Activated CD4-positive, alpha-beta T cell treated with anti-CD3 and anti-CD28 coated beads for 36 hours (primary cell): Measurements from ENCODE around the gene QPCTL. TPM values are rescaled to one million over a fixed set of nuclear protein-coding genes. Genes with fewer than 3 reads are reported as not detected.

Source experiments
- ATAC-seq: fragments of 200-7000 bp; cut with Tn5 transposase; one replicate; pipeline ENCODE4 v1.10.0; 2021; ENCODE audit warnings: mild to moderate bottlenecking, moderate library complexity
- CTCF ChIA-PET: fragments of 350-600 bp; sonication (Branson Sonifier 250); formaldehyde crosslinking; loops from one replicate; lab custom pipeline; 2021; ENCODE audit warnings: antibody characterized with exemption; lab: Charles Lee
- POLR2A ChIA-PET: fragments of 350-600 bp; sonication (Branson Sonifier 250); formaldehyde crosslinking; loops from one replicate; lab custom pipeline; 2021; ENCODE audit warnings: antibody characterized with exemption, inconsistent platforms; lab: Charles Lee
- DNase-seq: peaks from one replicate; pipeline ENCODE4 v3.0.0-alpha.2; 2020
- H3K27ac Mint-ChIP-seq: one replicate; pipeline ENCODE4 v1.8.0; 2021; ENCODE audit warnings: mixed read lengths
- H3K27me3 Mint-ChIP-seq: one replicate; pipeline ENCODE4 v1.8.0; 2021; ENCODE audit warnings: mixed read lengths
- H3K36me3 Mint-ChIP-seq: one replicate; pipeline ENCODE4 v1.8.0; 2021; ENCODE audit warnings: low read depth, mixed read lengths
- H3K4me1 Mint-ChIP-seq: one replicate; pipeline ENCODE4 v1.8.0; 2021; ENCODE audit warnings: mixed read lengths
- H3K4me3 Mint-ChIP-seq: one replicate; pipeline ENCODE4 v1.8.0; 2021; ENCODE audit warnings: mild to moderate bottlenecking, moderate library complexity, mixed read lengths
- H3K9me3 Mint-ChIP-seq: one replicate; pipeline ENCODE4 v1.8.0; 2021; ENCODE audit warnings: low read depth, mixed read lengths
- intact Hi-C, 2 experiments: fragments of 100-400 bp; cut with DNase I in 1 of 2; cut with micrococcal nuclease in 1 of 2; formaldehyde crosslinking; loops; one replicate each; pipeline versions ENCODE4 v1.14.2 to v1.15.1; 2022 to 2024; cut with DNase I, micrococcal nuclease
- total RNA-seq, 2 experiments: library from RNA; stranded (reverse); gene quantifications; one replicate each; pipeline ENCODE4 v1.2.3, GENCODE V29; 2021

The QPCTL gene
- total RNA-seq = 10 to 100 TPM; 17.3 to 18.7 TPM

DNA sequence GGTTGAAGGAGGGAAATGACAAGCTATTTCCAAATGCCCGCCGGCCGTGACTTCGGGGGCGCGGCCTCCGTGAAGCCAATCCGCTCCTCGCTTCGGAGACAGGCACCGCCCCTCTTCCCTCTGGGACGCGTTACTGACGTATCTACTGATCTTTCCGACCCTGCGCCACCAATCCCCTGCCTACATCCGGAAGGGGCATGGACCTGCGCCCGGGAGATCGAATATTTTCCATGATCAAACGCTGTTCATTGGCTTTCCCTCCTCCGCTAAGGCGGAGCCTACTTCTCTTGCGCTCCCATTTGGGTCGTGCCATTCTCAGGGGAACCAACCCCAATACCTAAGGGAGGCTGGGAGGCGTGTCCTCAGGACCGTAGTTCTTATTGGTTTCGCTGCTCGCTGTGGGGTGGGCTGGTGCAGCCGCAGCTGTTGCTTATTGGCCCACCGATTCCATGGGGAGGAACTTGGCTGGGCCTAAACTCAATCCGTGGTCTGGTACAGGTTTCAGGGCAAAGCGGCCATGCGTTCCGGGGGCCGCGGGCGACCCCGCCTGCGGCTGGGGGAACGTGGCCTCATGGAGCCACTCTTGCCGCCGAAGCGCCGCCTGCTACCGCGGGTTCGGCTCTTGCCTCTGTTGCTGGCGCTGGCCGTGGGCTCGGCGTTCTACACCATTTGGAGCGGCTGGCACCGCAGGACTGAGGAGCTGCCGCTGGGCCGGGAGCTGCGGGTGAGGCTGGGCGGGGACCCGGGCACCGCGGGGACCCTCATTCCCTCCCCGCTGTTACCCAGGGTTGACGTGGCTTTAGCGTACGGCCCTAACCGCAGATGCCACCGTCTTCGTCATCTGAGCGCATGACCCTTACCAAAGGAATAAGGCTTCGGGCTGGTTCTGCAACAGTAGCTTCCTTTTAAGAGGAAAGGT lies at the start of gene QPCTL:
Gene QPCTL, plus strand, starts transcription at position 480 of the 919 bp plus-strand sequence. Its CDS starts 38 bp downstream, at position 518.
- Mint-ChIP-seq H3K27me3 (no peaks in the 10 kb centered on the region), H3K4me3 (peak within 1 kb of the TSS; percentile 89), H3K9me3 (no peaks in the 10 kb centered on the region), H3K27ac (peak within 1 kb of the TSS; percentile 97), H3K36me3 (peaks cover 54% of the 10 kb centered on the region), H3K4me1 (peaks cover 21% of the 10 kb centered on the region)
- DNase-seq (peak; percentile 99), ATAC-seq (peak; percentile 92)
- POLR2A ChIA-PET = interaction anchor here (0.5 to 2.0 kb wide), 17 partner anchors 8 to 715 kb away, joined by 3 to 25 read pairs (median 3); partner anchors contain the start of genes EML2, FOSB and SIX5
- CTCF ChIA-PET = interaction anchor here (0.6 to 4.3 kb wide), 36 partner anchors 9 to 1821 kb away, joined by 3 to 75 read pairs (median 4); partner anchors contain the start of genes FBXO46, NKPD1, OPA3 and SIX5
- intact Hi-C loops = loop anchor here (1.0 to 5.0 kb wide), 27 partner anchors 15 to 1355 kb away; partner anchors contain the start of genes FBXO46 (in 2 of the 2), OPA3 (in 2 of the 2), CCDC61 (in 1 of the 2) and CLPTM1 (in 1 of the 2)

DNA sequence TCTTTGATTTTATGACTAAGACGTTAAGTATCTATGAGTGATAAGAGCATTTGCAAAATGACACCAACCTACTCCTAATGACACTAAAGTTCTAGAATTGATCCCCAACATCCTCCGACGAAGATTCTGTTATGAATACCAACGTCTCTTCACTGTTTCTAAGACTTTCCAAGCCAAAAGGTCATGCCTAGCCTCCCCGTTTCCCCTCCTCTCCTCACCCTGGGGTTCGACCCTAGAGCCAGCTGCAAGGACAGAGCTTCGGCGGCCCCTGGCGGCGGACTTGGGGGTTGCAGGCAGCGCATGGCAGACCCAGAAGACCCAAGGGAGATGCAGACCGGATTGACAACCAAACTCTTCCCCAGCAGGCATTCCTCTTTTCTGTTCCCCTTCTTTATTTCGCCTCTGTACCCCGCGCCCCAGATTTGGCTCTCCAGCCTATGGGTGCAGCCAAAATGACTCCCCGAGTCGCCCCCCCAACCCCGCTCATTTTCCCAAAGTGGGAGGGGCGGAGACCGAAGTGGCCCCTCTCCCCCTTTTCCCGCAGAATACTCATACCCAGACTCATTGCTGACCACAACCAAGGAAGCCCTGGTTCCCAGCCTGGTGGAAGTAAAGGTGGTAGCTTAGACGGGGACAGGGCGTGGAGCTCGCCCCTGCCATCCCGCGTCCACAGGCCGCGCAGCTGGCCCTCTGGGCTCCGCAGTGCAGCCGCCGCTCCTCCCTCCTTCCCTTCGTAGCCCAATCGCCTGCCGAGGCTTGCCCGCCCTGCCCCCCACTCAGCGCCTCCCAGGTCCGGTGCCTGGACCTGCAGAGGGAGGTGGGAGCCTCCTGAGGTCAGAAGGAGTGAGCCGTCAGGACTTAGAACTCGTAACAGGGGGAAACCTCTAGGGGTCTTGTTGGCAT lies 49.2 kb upstream of the QPCTL start:
- peak; percentile 54 for ATAC-seq
- peaks cover 23% of the 10 kb centered on the region for H3K36me3 Mint-ChIP-seq
- ChIA-PET POLR2A (interaction anchor here (0.8 to 2.9 kb wide), 6 partner anchors 12 to 1070 kb away, joined by 3 to 17 read pairs (median 10); partner anchors contain the start of gene QPCTL), CTCF (interaction anchor here (0.6 to 3.1 kb wide), 16 partner anchors 10 to 230 kb away, joined by 3 to 24 read pairs (median 4); partner anchors contain the start of genes OPA3, QPCTL and SNRPD2)
- H3K4me3 Mint-ChIP-seq = peak overlapping the region; percentile 94
- H3K27ac Mint-ChIP-seq = peak overlapping the region; percentile 93
- peaks cover 57% of the 10 kb centered on the region for H3K4me1 Mint-ChIP-seq
- intact Hi-C loops = loop anchor here (1.0 to 10.0 kb wide), 18 partner anchors 24 to 1469 kb away; partner anchors contain the start of genes POLR1G (in 2 of the 2), BLOC1S3 (in 1 of the 2), PPP1R13L (in 1 of the 2) and QPCTL (in 1 of the 2)
- H3K27me3 Mint-ChIP-seq = no peaks in the 10 kb centered on the region
- peak; percentile 97 for DNase-seq
- H3K9me3 Mint-ChIP-seq = no peaks in the 10 kb centered on the region

DNA sequence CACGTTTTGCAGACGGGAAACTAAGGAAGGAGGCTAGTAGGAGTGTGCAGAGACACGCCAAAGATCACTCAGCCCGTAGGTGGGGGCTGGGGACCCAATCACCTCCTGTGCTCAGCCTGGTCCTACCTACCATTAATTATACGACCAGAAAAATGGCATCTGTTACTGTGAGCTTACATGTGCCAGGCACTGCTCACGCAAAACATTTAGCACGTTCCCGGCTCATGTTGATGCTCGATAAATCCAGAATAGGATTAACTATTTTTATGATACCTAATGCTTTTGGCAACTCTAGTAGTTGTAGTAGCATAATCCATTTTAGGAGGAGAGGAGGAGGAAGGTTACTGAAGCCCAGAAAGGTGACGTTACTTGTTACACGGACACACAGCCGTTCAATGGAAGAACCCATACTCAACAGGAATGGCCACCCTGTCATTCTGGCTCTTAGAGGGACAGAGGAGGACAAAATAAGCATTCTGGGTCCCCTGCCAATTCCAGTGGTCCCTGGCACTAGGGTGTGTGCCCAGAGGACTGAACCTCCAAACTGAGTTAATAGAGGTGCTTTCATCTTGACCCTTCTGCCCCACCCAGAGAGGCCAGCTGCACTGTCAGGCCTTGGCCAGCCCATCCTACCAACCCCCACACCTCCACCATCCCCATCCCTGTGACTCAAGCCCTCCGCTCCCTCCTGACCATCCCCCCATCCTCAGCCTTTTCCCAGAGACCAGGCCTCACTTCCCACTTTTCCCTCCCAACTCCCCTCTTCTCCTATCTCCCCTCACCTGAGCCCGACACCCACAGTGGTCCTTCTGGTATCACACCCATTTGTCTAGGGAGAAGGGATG lies 48.3 kb upstream of the QPCTL start:
- peaks cover 51% of the 10 kb centered on the region for H3K4me1 Mint-ChIP-seq
- H3K27ac Mint-ChIP-seq = peak overlapping the region; percentile 93
- intact Hi-C loops = loop anchor here (1.0 to 10.0 kb wide), 18 partner anchors 23 to 1468 kb away; partner anchors contain the start of genes POLR1G (in 2 of the 2), BLOC1S3 (in 1 of the 2), PPP1R13L (in 1 of the 2) and QPCTL (in 1 of the 2)
- CTCF ChIA-PET = interaction anchor here (0.9 to 2.8 kb wide), 6 partner anchors 13 to 115 kb away, joined by 3 to 9 read pairs (median 3); no protein-coding TSS in a partner anchor
- no peak for ATAC-seq
- H3K27me3 Mint-ChIP-seq = no peaks in the 10 kb centered on the region
- H3K9me3 Mint-ChIP-seq = no peaks in the 10 kb centered on the region
- peak overlapping the region; percentile 94 for H3K4me3 Mint-ChIP-seq
- no peak for DNase-seq
- H3K36me3 Mint-ChIP-seq = peaks cover 15% of the 10 kb centered on the region
- POLR2A ChIA-PET = interaction anchor here (1.0 to 1.4 kb wide), 2 partner anchors 30 to 205 kb away, joined by 3 to 10 read pairs; no protein-coding TSS in a partner anchor

DNA sequence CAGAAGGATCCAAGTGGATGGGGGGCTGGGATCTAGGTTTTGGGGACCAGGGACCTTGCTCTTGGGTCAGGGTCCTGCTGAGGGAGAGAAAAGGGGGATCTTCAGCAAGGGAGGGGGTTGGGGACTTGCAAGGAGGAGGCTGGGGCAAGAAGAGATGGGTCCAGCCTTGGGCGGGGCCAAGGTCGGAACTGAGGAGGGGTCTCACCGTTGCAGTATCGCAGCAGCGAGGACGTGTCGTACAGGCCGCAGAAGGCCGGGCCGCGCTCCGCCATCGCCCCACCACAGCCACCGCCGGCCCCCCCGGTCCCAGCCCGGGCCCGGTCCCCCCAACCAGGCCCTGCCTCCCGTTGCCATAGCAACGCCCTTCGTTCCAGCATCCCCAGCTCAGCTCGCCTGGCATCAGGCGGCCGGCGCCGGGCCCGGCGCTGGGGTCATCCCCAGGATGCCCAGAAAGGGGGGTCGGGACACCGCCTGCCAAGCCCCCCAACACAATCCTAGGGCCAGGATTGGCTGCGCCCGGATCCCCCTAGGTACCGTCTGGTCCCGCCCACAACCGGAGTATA lies 47.3 kb upstream of the QPCTL start:
- DNase-seq (no peak), ATAC-seq (no peak)
- POLR2A ChIA-PET = interaction anchor here (0.7 to 0.9 kb wide), 2 partner anchors 72 to 283 kb away, joined by 3 to 4 read pairs; no protein-coding TSS in a partner anchor
- CTCF ChIA-PET = interaction anchor here (0.9 to 1.2 kb wide), 8 partner anchors 28 to 206 kb away, joined by 3 to 9 read pairs (median 5); partner anchors contain the start of genes OPA3 and QPCTL
- Mint-ChIP-seq H3K9me3 (no peaks in the 10 kb centered on the region), H3K27me3 (no peaks in the 10 kb centered on the region), H3K4me3 (peak overlapping the region; percentile 73), H3K4me1 (peaks cover 44% of the 10 kb centered on the region), H3K27ac (no peak overlapping the region), H3K36me3 (peaks cover 12% of the 10 kb centered on the region)
- intact Hi-C loops = loop anchor here in 1 of 2 experiments (10.0 kb wide), 1 partner anchor 240 kb away; the partner anchor contains the start of genes POLR1G and PPP1R13L

DNA sequence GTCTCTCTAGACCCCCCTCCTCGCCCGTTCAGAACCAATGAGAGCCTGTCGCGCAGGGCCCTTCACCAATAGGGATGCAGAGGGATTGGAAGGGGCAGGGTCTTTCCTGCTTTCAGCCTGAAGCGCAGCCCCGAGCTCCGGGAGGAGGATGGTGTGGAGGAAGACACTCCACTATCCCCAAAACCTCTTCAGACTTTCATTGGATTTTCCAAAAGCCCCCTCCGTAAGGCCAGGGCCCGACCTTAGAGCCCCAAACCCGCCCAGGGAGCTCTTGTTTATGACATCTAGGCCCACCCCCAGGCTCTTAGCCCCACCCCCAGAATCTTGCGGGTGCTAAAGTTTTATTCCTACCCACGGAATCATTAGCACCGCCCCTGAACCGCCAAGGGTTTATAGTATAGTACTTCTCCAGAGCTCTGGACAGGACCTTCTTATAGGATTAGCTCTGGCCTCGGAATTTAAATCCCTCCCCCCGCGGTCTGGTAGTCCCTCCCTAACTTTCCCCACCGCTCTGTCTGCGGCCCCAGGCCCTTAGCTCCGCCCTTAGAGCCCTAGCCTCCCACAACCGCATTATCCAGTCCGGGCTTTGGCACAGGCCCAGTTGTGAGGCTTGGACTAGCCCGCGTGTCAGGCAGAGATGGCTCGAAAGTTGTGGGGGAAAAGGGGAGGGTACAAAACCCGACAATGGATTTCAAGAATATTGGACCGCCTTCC lies 46.7 kb upstream of the QPCTL start:
- POLR2A ChIA-PET = interaction anchor here (0.6 to 0.9 kb wide), 3 partner anchors 60 to 138 kb away, joined by 3 to 14 read pairs (median 4); partner anchors contain the start of gene VASP
- DNase-seq = peak; percentile 90
- Mint-ChIP-seq H3K4me3 (peak overlapping the region; percentile 73), H3K4me1 (peaks cover 39% of the 10 kb centered on the region), H3K27me3 (no peaks in the 10 kb centered on the region), H3K36me3 (peaks cover 8% of the 10 kb centered on the region), H3K27ac (peak overlapping the region; percentile 76), H3K9me3 (no peaks in the 10 kb centered on the region)
- intact Hi-C loops = loop anchor here in 1 of 2 experiments (10.0 kb wide), 1 partner anchor 241 kb away; the partner anchor contains the start of genes POLR1G and PPP1R13L
- CTCF ChIA-PET = interaction anchor here (0.5 to 1.2 kb wide), 11 partner anchors 29 to 467 kb away, joined by 3 to 9 read pairs (median 4); partner anchors contain the start of genes BLOC1S3, OPA3 and QPCTL
- ATAC-seq = peak; percentile 49

DNA sequence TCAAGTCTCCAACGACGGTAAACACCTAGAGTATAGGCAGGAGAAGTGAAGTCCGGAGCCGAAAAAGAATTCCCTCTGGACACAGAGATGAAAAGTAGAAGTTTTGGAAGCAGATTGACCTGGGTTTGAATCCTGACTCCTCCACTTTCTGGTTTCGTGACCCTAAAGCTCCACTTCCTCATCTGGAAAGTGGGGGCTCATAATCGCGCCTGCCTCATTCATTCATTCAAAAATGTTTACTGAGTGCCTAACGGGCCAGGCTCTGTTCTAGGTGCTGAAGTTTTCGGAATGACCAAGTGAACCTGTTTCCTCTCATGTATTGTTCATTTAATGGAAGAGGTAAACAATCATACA lies 46.1 kb upstream of the QPCTL start:
- DNase-seq = no peak
- H3K27me3 Mint-ChIP-seq = no peaks in the 10 kb centered on the region
- peaks cover 33% of the 10 kb centered on the region for H3K4me1 Mint-ChIP-seq
- H3K27ac Mint-ChIP-seq = peak overlapping the region; percentile 76
- H3K9me3 Mint-ChIP-seq = no peaks in the 10 kb centered on the region
- peak overlapping the region; percentile 73 for H3K4me3 Mint-ChIP-seq
- ChIA-PET POLR2A (interaction anchor here (0.6 to 0.9 kb wide), 2 partner anchors 59 to 139 kb away, joined by 3 to 14 read pairs; partner anchors contain the start of gene VASP), CTCF (interaction anchor here (0.5 to 1.2 kb wide), 10 partner anchors 35 to 468 kb away, joined by 3 to 9 read pairs (median 4); partner anchors contain the start of genes BLOC1S3, OPA3 and QPCTL)
- ATAC-seq = no peak
- intact Hi-C loops = loop anchor here in 1 of 2 experiments (10.0 kb wide), 1 partner anchor 242 kb away; the partner anchor contains the start of genes POLR1G and PPP1R13L
- peaks cover 3% of the 10 kb centered on the region for H3K36me3 Mint-ChIP-seq

DNA sequence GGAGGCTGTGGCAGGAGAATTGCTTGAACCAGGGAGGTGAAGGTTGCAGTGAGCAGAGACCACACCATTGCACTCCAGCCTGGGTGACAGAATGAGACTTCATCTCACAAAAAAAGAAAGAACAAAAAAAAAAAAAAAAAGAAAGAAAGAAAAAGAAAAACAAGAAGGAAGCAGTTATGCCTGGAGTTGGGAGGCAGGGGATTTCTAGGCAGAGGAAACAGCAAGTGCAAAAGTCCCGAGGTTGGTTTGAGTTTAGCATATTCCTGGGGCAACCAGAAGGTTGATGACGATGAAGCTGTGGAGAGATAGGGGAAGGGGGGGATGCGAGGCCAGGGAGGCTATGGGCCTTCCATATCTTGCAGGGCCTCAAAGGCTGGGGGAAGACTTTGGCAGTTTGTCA lies 41.7 kb upstream of the QPCTL start:
- no peaks in the 10 kb centered on the region for H3K9me3 Mint-ChIP-seq
- DNase-seq (no peak), ATAC-seq (no peak)
- intact Hi-C loops = no loop called here
- H3K27ac Mint-ChIP-seq = no peak overlapping the region
- ChIA-PET CTCF (interaction anchor here (0.6 to 1.0 kb wide), 4 partner anchors 42 to 312 kb away, joined by 3 to 4 read pairs (median 3); no protein-coding TSS in a partner anchor), POLR2A (interaction anchor here (0.6 kb wide), 1 partner anchor 1513 kb away, joined by 4 read pairs; no protein-coding TSS in a partner anchor)
- H3K36me3 Mint-ChIP-seq = no peaks in the 10 kb centered on the region
- peaks cover 8% of the 10 kb centered on the region for H3K4me1 Mint-ChIP-seq
- H3K4me3 Mint-ChIP-seq = no peak overlapping the region
- H3K27me3 Mint-ChIP-seq = no peaks in the 10 kb centered on the region

DNA sequence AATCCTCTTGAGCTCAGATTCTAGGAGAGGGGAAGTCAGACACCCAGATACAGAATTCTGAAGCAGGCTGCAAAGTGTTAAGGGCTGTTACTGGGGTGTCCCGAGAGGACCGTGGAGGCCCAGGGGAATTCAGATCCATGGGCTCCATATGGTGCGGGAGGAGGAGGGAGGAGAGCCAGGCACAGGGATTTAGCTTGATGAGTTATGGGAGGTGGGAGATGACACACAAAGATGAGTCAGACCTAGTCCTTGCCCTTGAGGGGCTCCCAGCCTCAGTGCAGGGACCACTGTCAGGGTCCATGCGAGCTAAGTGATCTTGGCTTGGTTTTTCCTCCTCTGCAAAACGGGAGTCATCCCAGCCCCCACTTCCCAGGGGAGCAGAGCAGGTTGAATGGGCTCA lies 38.8 kb upstream of the QPCTL start:
- no peaks in the 10 kb centered on the region for H3K9me3 Mint-ChIP-seq
- H3K27ac Mint-ChIP-seq = no peak overlapping the region
- intact Hi-C loops = no loop called here
- no peak overlapping the region for H3K4me3 Mint-ChIP-seq
- no peaks in the 10 kb centered on the region for H3K4me1 Mint-ChIP-seq
- DNase-seq (no peak), ATAC-seq (no peak)
- POLR2A ChIA-PET = no interaction called here
- CTCF ChIA-PET = no interaction called here
- H3K36me3 Mint-ChIP-seq = no peaks in the 10 kb centered on the region
- H3K27me3 Mint-ChIP-seq = peaks cover 1% of the 10 kb centered on the region
